T-helper 1 cell treated with Interleukin-12 subunit alpha and Interleukin-12 subunit beta and Interleukin-4 antibody, amounts not matched to agents 30 μg/mL and 1 μg/mL, for 36 hours (primary cell): ENCODE measurements around the gene RSAD2.
"Not testable (repeated sequence)": the region's sequence is repeated elsewhere in the genome, so short reads cannot be mapped to it uniquely, and the experiment has no call there.

ENCODE experiments used
- H3K27ac Mint-ChIP-seq: one replicate; pipeline ENCODE4 v1.8.0; 2021; ENCODE audit warnings: mild to moderate bottlenecking, mixed read lengths
- H3K27me3 Mint-ChIP-seq: one replicate; pipeline ENCODE4 v1.8.0; 2021; ENCODE audit warnings: low read depth, mixed read lengths
- H3K36me3 Mint-ChIP-seq: one replicate; pipeline ENCODE4 v1.8.0; 2021; ENCODE audit warnings: low read depth, mixed read lengths
- H3K4me1 Mint-ChIP-seq: one replicate; pipeline ENCODE4 v1.8.0; 2021; ENCODE audit warnings: low read depth, mixed read lengths
- H3K4me3 Mint-ChIP-seq: one replicate; pipeline ENCODE4 v1.8.0; 2021; ENCODE audit warnings: mild to moderate bottlenecking, moderate library complexity, mixed read lengths
- H3K9me3 Mint-ChIP-seq: one replicate; pipeline ENCODE4 v1.8.0; 2021; ENCODE audit warnings: mixed read lengths

Gene RSAD2

GRCh38 chr2:6876309-6876708 is 1.3 kb upstream of the RSAD2 start:
- peaks cover 25% of the 10 kb centered on the region for H3K36me3 Mint-ChIP-seq
- no peak overlapping the region for H3K27ac Mint-ChIP-seq
- no peak overlapping the region for H3K4me3 Mint-ChIP-seq
- peaks cover 1% of the 10 kb centered on the region for H3K27me3 Mint-ChIP-seq
- H3K9me3 Mint-ChIP-seq = peaks cover 5% of the 10 kb centered on the region
- H3K4me1 Mint-ChIP-seq = peaks cover 54% of the 10 kb centered on the region

DNA sequence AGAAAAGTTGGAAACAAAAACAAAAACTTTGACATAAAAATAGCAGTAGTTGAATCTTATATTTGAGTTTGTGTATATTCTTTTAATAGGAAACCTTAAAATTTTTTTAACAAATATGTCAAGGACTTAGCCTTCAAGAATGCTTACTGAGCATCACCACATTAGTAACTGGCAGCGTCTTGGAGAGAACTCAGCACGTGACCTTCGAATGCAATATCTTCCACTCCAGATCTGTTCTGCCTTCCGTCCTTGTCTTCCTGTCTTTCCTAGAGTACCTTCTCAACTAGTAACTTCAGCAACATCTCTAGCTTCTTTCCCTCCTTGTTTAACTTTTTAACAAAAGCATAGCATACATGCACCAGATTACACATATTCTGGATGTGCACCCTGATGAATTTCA is 972 bp downstream of the RSAD2 start:
- Mint-ChIP-seq H3K27me3 (no peaks in the 10 kb centered on the region), H3K4me1 (peaks cover 52% of the 10 kb centered on the region), H3K4me3 (peak overlapping the region; percentile 90), H3K27ac (peak overlapping the region; percentile 50), H3K9me3 (peaks cover 5% of the 10 kb centered on the region), H3K36me3 (peaks cover 46% of the 10 kb centered on the region)

GRCh38 chr2:6879011-6879410 is 1.4 kb downstream of the RSAD2 start:
- Mint-ChIP-seq H3K27ac (peak overlapping the region; percentile 77), H3K9me3 (peaks cover 2% of the 10 kb centered on the region), H3K36me3 (peaks cover 47% of the 10 kb centered on the region), H3K4me3 (peak overlapping the region; percentile 90), H3K4me1 (peaks cover 53% of the 10 kb centered on the region), H3K27me3 (no peaks in the 10 kb centered on the region)

DNA sequence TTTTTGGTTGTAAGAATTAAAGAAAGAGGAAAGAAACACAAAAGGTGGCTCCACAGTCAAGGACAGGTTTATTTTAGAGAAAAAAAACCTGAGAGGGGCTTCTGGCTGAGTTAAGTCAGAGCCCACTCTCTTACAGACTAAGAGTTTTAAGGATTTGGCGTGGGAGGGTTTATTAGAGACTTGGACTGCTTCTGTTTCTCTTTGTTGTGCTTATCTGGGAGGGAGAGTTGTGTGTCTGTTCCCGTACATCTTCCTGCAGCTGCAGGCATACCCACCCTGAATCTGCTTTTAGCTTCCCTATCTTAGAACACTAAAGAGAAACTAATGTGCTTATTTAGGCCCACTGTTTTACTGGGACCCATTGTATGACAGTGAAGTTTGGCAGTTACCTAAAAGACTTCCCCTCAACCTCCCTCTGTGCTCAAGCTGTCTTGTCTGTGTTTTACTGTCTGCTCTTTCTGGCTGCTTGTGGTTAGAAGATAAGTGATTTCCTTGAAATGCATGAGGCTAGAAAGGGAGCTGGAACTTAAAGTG is 2.7 kb downstream of the RSAD2 start:
- Mint-ChIP-seq H3K36me3 (peaks cover 53% of the 10 kb centered on the region), H3K27ac (peak overlapping the region; percentile 90), H3K9me3 (no peaks in the 10 kb centered on the region), H3K4me1 (peaks cover 55% of the 10 kb centered on the region), H3K27me3 (no peaks in the 10 kb centered on the region), H3K4me3 (peak overlapping the region; percentile 90)

GRCh38 chr2:6881046-6881445 is 3.5 kb downstream of the RSAD2 start:
- Mint-ChIP-seq H3K4me1 (peaks cover 51% of the 10 kb centered on the region), H3K4me3 (peak overlapping the region; percentile 86), H3K9me3 (no peaks in the 10 kb centered on the region)

GRCh38 chr2:6881516-6881915 is 3.9 kb downstream of the RSAD2 start:
- peak overlapping the region; percentile 86 for H3K4me3 Mint-ChIP-seq
- no peak overlapping the region for H3K27ac Mint-ChIP-seq
- H3K4me1 Mint-ChIP-seq = peaks cover 50% of the 10 kb centered on the region
- H3K27me3 Mint-ChIP-seq = no peaks in the 10 kb centered on the region
- H3K36me3 Mint-ChIP-seq = peaks cover 57% of the 10 kb centered on the region
- no peaks in the 10 kb centered on the region for H3K9me3 Mint-ChIP-seq

More at GRCh38 chr2:6881046-6881445, 3.5 kb downstream of the RSAD2 start:
- peaks cover 55% of the 10 kb centered on the region for H3K36me3 Mint-ChIP-seq
- no peaks in the 10 kb centered on the region for H3K27me3 Mint-ChIP-seq
- H3K27ac Mint-ChIP-seq = peak overlapping the region; percentile 74

- Mint-ChIP-seq H3K4me1 (peaks cover 44% of the 10 kb centered on the region), H3K9me3 (no peaks in the 10 kb centered on the region), H3K36me3 (peaks cover 65% of the 10 kb centered on the region), H3K27ac (no peak overlapping the region), H3K27me3 (no peaks in the 10 kb centered on the region), H3K4me3 (no peak overlapping the region)
These were observed 6.0 kb downstream of the RSAD2 start for GRCh38 chr2:6883448-6884122.

DNA sequence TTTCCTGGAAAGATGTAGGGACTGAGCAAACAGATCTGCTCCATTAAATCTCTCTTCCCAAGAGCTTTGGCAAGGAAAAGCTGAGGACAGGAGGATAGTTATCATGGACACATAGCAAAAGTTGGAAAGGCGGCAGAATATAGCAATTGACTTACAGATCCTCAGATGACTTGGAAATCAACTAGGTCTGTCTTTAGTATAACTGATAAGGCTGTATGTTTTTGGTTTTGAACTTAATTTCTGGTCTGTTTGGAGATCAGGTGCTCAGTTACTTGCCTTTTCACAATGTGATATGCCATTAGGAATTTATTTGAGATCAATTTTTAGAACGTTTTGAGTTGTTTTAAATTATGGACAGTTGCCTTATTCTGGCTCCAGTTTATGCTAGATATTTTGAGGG is 8.0 kb downstream of the RSAD2 start:
- peaks cover 68% of the 10 kb centered on the region for H3K36me3 Mint-ChIP-seq

DNA sequence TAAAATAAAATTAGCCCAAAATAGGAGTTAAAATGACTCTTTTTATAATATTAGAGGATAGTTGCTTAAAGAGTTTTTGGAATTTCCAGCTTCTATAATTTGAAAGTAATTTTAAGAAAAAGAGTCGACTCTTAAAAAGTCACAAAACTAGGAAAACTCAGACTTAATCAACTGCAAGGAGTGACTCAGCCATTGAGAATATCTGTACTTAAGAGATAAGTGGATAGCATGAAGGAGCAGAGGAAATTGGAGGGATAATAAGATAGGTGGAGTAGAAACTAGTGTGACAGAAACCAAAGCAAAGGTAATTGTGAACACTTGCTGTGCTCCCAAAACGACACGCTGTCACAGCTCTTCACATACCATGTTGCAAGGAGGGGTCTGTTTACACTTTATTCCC is 8.4 kb downstream of the RSAD2 start:
- Mint-ChIP-seq H3K4me3 (no peak overlapping the region), H3K36me3 (peaks cover 68% of the 10 kb centered on the region), H3K9me3 (no peaks in the 10 kb centered on the region), H3K27ac (no peak overlapping the region), H3K4me1 (peaks cover 31% of the 10 kb centered on the region), H3K27me3 (no peaks in the 10 kb centered on the region)

More for the DNA sequence above, 8.0 kb downstream of the RSAD2 start:
- H3K4me3 Mint-ChIP-seq = no peak overlapping the region
- H3K27me3 Mint-ChIP-seq = no peaks in the 10 kb centered on the region
- no peak overlapping the region for H3K27ac Mint-ChIP-seq
- H3K4me1 Mint-ChIP-seq = peaks cover 33% of the 10 kb centered on the region
- H3K9me3 Mint-ChIP-seq = no peaks in the 10 kb centered on the region

GRCh38 chr2:6887751-6888192 is 10.2 kb downstream of the RSAD2 start:
- Mint-ChIP-seq H3K27me3 (no peaks in the 10 kb centered on the region), H3K36me3 (peaks cover 54% of the 10 kb centered on the region), H3K9me3 (no peaks in the 10 kb centered on the region), H3K4me1 (peaks cover 13% of the 10 kb centered on the region), H3K4me3 (no peak overlapping the region), H3K27ac (no peak overlapping the region)

DNA sequence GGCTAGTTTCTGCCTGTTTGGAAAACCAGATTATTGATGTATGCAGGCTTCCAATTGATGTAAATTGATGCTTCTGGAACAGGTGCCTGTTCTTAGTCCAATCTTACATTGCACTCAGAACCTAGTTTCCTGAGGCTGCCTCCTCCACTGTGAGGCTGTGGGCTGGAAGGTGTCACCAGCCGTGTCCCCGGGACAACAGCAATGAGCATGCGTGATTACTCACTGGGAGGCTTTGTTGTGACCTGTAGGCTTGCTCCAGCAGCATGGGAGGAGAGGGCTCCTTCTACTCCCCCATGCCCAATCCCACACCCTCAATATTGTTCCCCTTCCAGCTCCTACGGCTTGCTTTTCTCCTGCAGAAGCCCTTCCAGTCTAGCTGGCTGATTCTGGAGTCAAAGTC is 11.1 kb downstream of the RSAD2 start:
- Mint-ChIP-seq H3K9me3 (no peaks in the 10 kb centered on the region), H3K27me3 (no peaks in the 10 kb centered on the region), H3K4me1 (peaks cover 13% of the 10 kb centered on the region), H3K36me3 (peaks cover 51% of the 10 kb centered on the region), H3K27ac (no peak overlapping the region), H3K4me3 (no peak overlapping the region)

- Mint-ChIP-seq H3K4me1 (peaks cover 9% of the 10 kb centered on the region), H3K4me3 (no peak overlapping the region), H3K27ac (no peak overlapping the region), H3K27me3 (no peaks in the 10 kb centered on the region), H3K9me3 (no peaks in the 10 kb centered on the region), H3K36me3 (peaks cover 55% of the 10 kb centered on the region)
These were observed 16.4 kb downstream of the RSAD2 start for GRCh38 chr2:6893876-6894482.

DNA sequence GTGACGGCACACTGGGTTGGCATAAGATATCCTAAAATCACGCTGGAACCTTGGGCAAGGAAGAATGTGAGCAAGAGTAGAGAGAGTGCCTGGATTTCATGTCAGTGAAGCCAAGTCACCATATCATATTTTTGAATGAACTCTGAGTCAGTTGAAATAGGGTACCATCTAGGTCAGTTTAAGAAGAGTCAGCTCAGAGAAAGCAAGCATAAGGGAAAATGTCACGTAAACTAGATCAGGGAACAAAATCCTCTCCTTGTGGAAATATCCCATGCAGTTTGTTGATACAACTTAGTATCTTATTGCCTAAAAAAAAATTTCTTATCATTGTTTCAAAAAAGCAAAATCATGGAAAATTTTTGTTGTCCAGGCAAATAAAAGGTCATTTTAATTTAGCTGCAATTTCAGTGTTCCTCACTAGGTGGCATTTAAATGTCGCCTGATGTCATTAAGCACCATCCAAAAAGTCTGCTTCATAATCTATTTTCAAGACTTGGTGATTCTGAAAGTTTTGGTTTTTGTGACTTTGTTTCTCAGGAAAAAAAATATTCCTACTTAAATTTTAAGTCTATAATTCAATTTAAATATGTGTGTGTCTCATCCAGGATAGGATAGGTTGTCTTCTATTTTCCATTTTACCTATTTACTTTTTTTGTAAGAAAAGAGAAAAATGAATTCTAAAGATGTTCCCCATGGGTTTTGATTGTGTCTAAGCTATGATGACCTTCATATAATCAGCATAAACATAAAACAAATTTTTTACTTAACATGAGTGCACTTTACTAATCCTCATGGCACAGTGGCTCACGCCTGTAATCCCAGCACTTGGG is 19.6 kb downstream of the RSAD2 start:
- no peaks in the 10 kb centered on the region for H3K27me3 Mint-ChIP-seq
- H3K9me3 Mint-ChIP-seq = peaks cover 14% of the 10 kb centered on the region
- H3K4me3 Mint-ChIP-seq = no peak overlapping the region
- peaks cover 15% of the 10 kb centered on the region for H3K4me1 Mint-ChIP-seq
- H3K36me3 Mint-ChIP-seq = peaks cover 71% of the 10 kb centered on the region
- no peak overlapping the region for H3K27ac Mint-ChIP-seq

- Mint-ChIP-seq H3K4me1 (peaks cover 27% of the 10 kb centered on the region), H3K9me3 (peaks cover 29% of the 10 kb centered on the region), H3K36me3 (peaks cover 77% of the 10 kb centered on the region)
- not testable (repeated sequence) for H3K4me3 Mint-ChIP-seq, H3K27ac Mint-ChIP-seq, H3K27me3 Mint-ChIP-seq
These were observed 25.0 kb downstream of the RSAD2 start for GRCh38 chr2:6902581-6902980.
